A549 (cell line): ENCODE results near the gene PCBP3. TPM values are rescaled to one million over a fixed set of nuclear protein-coding genes. Genes with fewer than 3 reads are reported as not detected.

Experiments
- ATAC-seq, 2 experiments: fragments of 200-7000 bp in 1 of 2; fragments of >200 bp in 1 of 2; cut with Nextera tagmentation in 1 of 2; cut with Tn5 transposase in 1 of 2; 3 replicates each; pipeline versions ENCODE4 v1.8.0 to v1.9.1; 2018 to 2020; ENCODE audit warnings: mild to moderate bottlenecking in 1 of 2, moderate library complexity in 1 of 2
- CTCF ChIA-PET: fragments of 300-600 bp; sonication (Branson Sonifier 250); formaldehyde crosslinking; extraction: SDS; loops from one replicate; lab custom pipeline; 2021; ENCODE audit warnings: antibody characterized with exemption, inconsistent platforms; lab: Yijun Ruan, JAX
- POLR2A ChIA-PET: fragments of 350-600 bp; formaldehyde crosslinking; extraction: SDS; loops from one replicate; lab custom pipeline; 2021; ENCODE audit warnings: antibody characterized with exemption, inconsistent platforms; lab: Yijun Ruan, JAX
- DNase-seq, 2 experiments: peaks; one replicate each; pipeline versions ENCODE4 v3.0.0 to v3.0.0-alpha.2; 2011 to 2016; ENCODE audit warnings: low read depth in 1 of 2, low spot score in 1 of 2
- FAIRE-seq: peaks from 2 replicates; lab custom pipeline; 2011; peaks lifted over from hg19 to GRCh38; lab: Jason Lieb, UNC
- H3K27ac ChIP-seq, 2 experiments: fragments of >200 bp; sonication (Bioruptor Twin); formaldehyde crosslinking; 3 replicates each; pipeline ENCODE4 v1.5.1; 2016 to 2017
- H3K4me1 ChIP-seq: fragments of >200 bp; sonication (Bioruptor Twin); formaldehyde crosslinking; 3 replicates; pipeline ENCODE4 v1.6.1; 2016
- H3K4me2 ChIP-seq: fragments of >200 bp; sonication (Bioruptor Twin); formaldehyde crosslinking; 3 replicates; pipeline ENCODE4 v1.6.1; 2016
- H3K4me3 ChIP-seq: fragments of >200 bp; sonication (Bioruptor Twin); formaldehyde crosslinking; 3 replicates; pipeline ENCODE4 v1.5.1; 2016
- H3K9me3 ChIP-seq: fragments of >200 bp; sonication (Bioruptor Twin); formaldehyde crosslinking; 3 replicates; pipeline ENCODE4 v1.6.1; 2016
- ATOH8 ChIP-seq: fragments of 250-450 bp; sonication (Bioruptor Pico); IDR thresholded peaks from 2 replicates; pipeline ENCODE4 v1.5.0; 2020; ENCODE audit warnings: low read depth, mild to moderate bottlenecking, moderate library complexity
- CBX2 ChIP-seq: fragments of 200-600 bp; sonication (generic); IDR thresholded peaks from 2 replicates; pipeline ENCODE4 v1.6.1; 2016; ENCODE audit warnings: low read depth, mild to moderate bottlenecking, borderline replicate concordance
- CEBPB ChIP-seq, 2 experiments: fragments of >200 bp in 1 of 2; sonication (Bioruptor Twin) in 1 of 2; formaldehyde crosslinking in 1 of 2; IDR thresholded peaks; 2 replicates each; pipeline ENCODE4 v1.6.1; 2012 to 2016
- CHD4 ChIP-seq: fragments of 200-600 bp; sonication (generic); IDR thresholded peaks from 2 replicates; pipeline ENCODE4 v1.6.1; 2016; ENCODE audit warnings: antibody characterized with exemption, mild to moderate bottlenecking, borderline replicate concordance
- CTCF ChIP-seq: fragments of >200 bp; sonication (Bioruptor Twin); formaldehyde crosslinking; IDR thresholded peaks from 3 replicates; pipeline ENCODE4 v1.5.1; 2016
- EHF ChIP-seq: fragments of 250-450 bp; sonication (Bioruptor Pico); IDR thresholded peaks from 2 replicates; pipeline ENCODE4 v1.5.0; 2020; ENCODE audit warnings: mild to moderate bottlenecking
- EHMT2 ChIP-seq: fragments of 200-600 bp; sonication (generic); IDR thresholded peaks from 2 replicates; pipeline ENCODE4 v1.6.1; 2016; ENCODE audit warnings: antibody characterized with exemption, low read depth, mild to moderate bottlenecking, moderate library complexity
- ESRRA ChIP-seq: fragments of 150-350 bp; IDR thresholded peaks from 2 replicates; pipeline ENCODE4 v1.6.1; 2014; ENCODE audit warnings: mild to moderate bottlenecking, low read length, borderline replicate concordance
- FOSB ChIP-seq: fragments of 250-450 bp; sonication (Bioruptor Pico); IDR thresholded peaks from 2 replicates; pipeline ENCODE4 v1.5.0; 2020; ENCODE audit warnings: mild to moderate bottlenecking, moderate library complexity
- FOSL2 ChIP-seq, 2 experiments: fragments of 450-650 bp in 1 of 2; fragments of >200 bp in 1 of 2; sonication (Bioruptor Twin) in 1 of 2; formaldehyde crosslinking; IDR thresholded peaks; 2 replicates each; pipeline versions ENCODE4 v1.5.0 to v1.6.1; 2016 to 2020; ENCODE audit warnings: mild to moderate bottlenecking in 1 of 2, moderate library complexity in 1 of 2
- GATA3 ChIP-seq: IDR thresholded peaks from 2 replicates; pipeline ENCODE4 v1.6.1; 2012; ENCODE audit warnings: borderline replicate concordance
- HES2 ChIP-seq: fragments of >200 bp; sonication (Bioruptor Twin); formaldehyde crosslinking; IDR thresholded peaks from 2 replicates; pipeline ENCODE4 v1.6.1; 2016
- HEYL ChIP-seq: fragments of 250-450 bp; sonication (Bioruptor Pico); IDR thresholded peaks from 2 replicates; pipeline ENCODE4 v1.8.0; 2021; ENCODE audit warnings: mild to moderate bottlenecking, moderate library complexity
- HMGXB4 ChIP-seq: fragments of 250-450 bp; sonication (Bioruptor Pico); IDR thresholded peaks from 2 replicates; pipeline ENCODE4 v1.5.0; 2021; ENCODE audit warnings: mild to moderate bottlenecking, moderate library complexity, borderline replicate concordance
- HOXA7 ChIP-seq: fragments of 250-450 bp; sonication (Bioruptor Pico); IDR thresholded peaks from 2 replicates; pipeline ENCODE4 v1.5.0; 2020; ENCODE audit warnings: mild to moderate bottlenecking, moderate library complexity
- HOXB5 ChIP-seq: fragments of 250-450 bp; sonication (Bioruptor Pico); IDR thresholded peaks from 2 replicates; pipeline ENCODE4 v1.5.0; 2020; ENCODE audit warnings: mild to moderate bottlenecking, moderate library complexity
- JUNB ChIP-seq: fragments of >200 bp; sonication (Bioruptor Twin); formaldehyde crosslinking; IDR thresholded peaks from 2 replicates; pipeline ENCODE4 v1.6.1; 2016
- KDM5A ChIP-seq: fragments of 200-600 bp; sonication (generic); IDR thresholded peaks from 2 replicates; pipeline ENCODE4 v1.6.1; 2016; ENCODE audit warnings: antibody characterized with exemption, mild to moderate bottlenecking
- MAFK ChIP-seq: fragments of 450-650 bp; IDR thresholded peaks from 2 replicates; pipeline ENCODE4 v1.6.1; 2014; ENCODE audit not compliant: partially characterized antibody
- MAZ ChIP-seq: fragments of 150-350 bp; IDR thresholded peaks from 2 replicates; pipeline ENCODE4 v1.6.1; 2014; ENCODE audit warnings: antibody characterized with exemption, low read depth, low read length, borderline replicate concordance
- MYC ChIP-seq: IDR thresholded peaks from 2 replicates; pipeline ENCODE4 v1.6.1; 2012; ENCODE audit warnings: mild to moderate bottlenecking, inconsistent platforms, low read length, improper control_type of control experiment, borderline replicate concordance
- NPAS2 ChIP-seq: fragments of 250-450 bp; sonication (Bioruptor Pico); IDR thresholded peaks from 2 replicates; pipeline ENCODE4 v1.8.0; 2022; ENCODE audit warnings: mild to moderate bottlenecking, moderate library complexity, borderline replicate concordance
- NR3C1 ChIP-seq: fragments of >200 bp; sonication (Bioruptor Twin); formaldehyde crosslinking; IDR thresholded peaks from 3 replicates; pipeline ENCODE4 v1.6.1; 2017
- RAD21 ChIP-seq, 2 experiments: fragments of >200 bp in 1 of 2; sonication (Bioruptor Twin) in 1 of 2; formaldehyde crosslinking in 1 of 2; IDR thresholded peaks in 1 of 2; conservative IDR thresholded peaks in 1 of 2; 2 replicates in 1 of 2; 3 replicates in 1 of 2; pipeline ENCODE4 v1.6.1; 2012 to 2018; ENCODE audit warnings: inconsistent platforms in 1 of 2
- REST ChIP-seq: fragments of 200-600 bp; sonication (generic); IDR thresholded peaks from 2 replicates; pipeline ENCODE4 v1.6.1; 2016; ENCODE audit warnings: antibody characterized with exemption, mild to moderate bottlenecking, moderate library complexity
- RNF2 ChIP-seq: fragments of 200-600 bp; sonication (generic); IDR thresholded peaks from 2 replicates; pipeline ENCODE4 v1.6.1; 2016; ENCODE audit warnings: low read depth, mild to moderate bottlenecking, antibody characterized with exemption, moderate library complexity, borderline replicate concordance
- SREBF2 ChIP-seq: fragments of 450-650 bp; IDR thresholded peaks from 2 replicates; pipeline ENCODE4 v1.6.1; 2014; ENCODE audit warnings: mild to moderate bottlenecking, moderate library complexity
- TP53 ChIP-seq: fragments of 250-450 bp; sonication (Bioruptor Pico); IDR thresholded peaks from 2 replicates; pipeline ENCODE4 v1.5.0; 2021; ENCODE audit warnings: mild to moderate bottlenecking, moderate library complexity
- ZC3H11A ChIP-seq: fragments of 450-650 bp; IDR thresholded peaks from 2 replicates; pipeline ENCODE4 v1.6.1; 2014; ENCODE audit warnings: antibody characterized with exemption, mild to moderate bottlenecking
- ZNF302 ChIP-seq: fragments of 250-450 bp; sonication (Bioruptor Pico); IDR thresholded peaks from 2 replicates; pipeline ENCODE4 v1.9.0; 2021; ENCODE audit warnings: inconsistent platforms, mild to moderate bottlenecking, moderate library complexity
- WGBS: methylation state at CpG from one replicate; pipeline ENCODE4 v1.1.6; 2017; ENCODE audit errors: missing lambda C conversion rate; 5-methylcytosine and 5-hydroxymethylcytosine counted together
- polyA plus RNA-seq, 4 experiments: library from polyadenylated mRNA; depleted of rRNA in 3 of 4; stranded (reverse); fragments of >200 nt; fragmentation: RNase III in 1 of 4; extraction: RNeasy Plus Mini Kit Qiagen cat#74134 plus additional on column Dnase treatment in 1 of 4; gene quantifications; 2 replicates in 3 of 4; 3 replicates in 1 of 4; pipeline ENCODE4 v1.2.3, GENCODE V29; 2011 to 2017

Gene PCBP3
- polyA plus RNA-seq, 2 of the 4 experiments (the other 2 are of a cell fraction), result 0.30 to 0.34 TPM

- H3K9me3 ChIP-seq, result no peaks in the 10 kb centered on the region
- no peak overlapping the region for H3K27ac ChIP-seq
- WGBS, result 72% methylated on average over 10 of the region's 11 CpGs
- ChIA-PET POLR2A (no interaction called here), CTCF (no interaction called here)
- ATAC-seq (no peak), FAIRE-seq (no peak), DNase-seq (no peak)
- H3K4me2 ChIP-seq, result no peak overlapping the region
- TF ChIP-seq GATA3 (no peak), CBX2 (no peak), MAZ (no peak), MYC (no peak), EHMT2 (no peak), TP53 (CRISPR knock-in tag) (no peak), NPAS2 (CRISPR knock-in tag) (no peak), SREBF2 (no peak), HOXB5 (CRISPR knock-in tag) (no peak), ZNF302 (CRISPR knock-in tag) (no peak), JUNB (no peak), CEBPB (IDR thresholded peaks at IDR 0.05) (no peak), CHD4 (no peak), REST (no peak), EHF (CRISPR knock-in tag) (no peak), ZC3H11A (no peak), NR3C1 (no peak), RNF2 (no peak)
- no peaks in the 10 kb centered on the region for H3K4me1 ChIP-seq
- no peak overlapping the region for H3K4me3 ChIP-seq
Observed at GRCh38 chr21:45761704-45762103, 118.2 kb downstream of the PCBP3 start.

GRCh38 chr21:45763074-45763473, 119.5 kb downstream of the PCBP3 start:
- no peak overlapping the region for H3K4me3 ChIP-seq
- FAIRE-seq, result no peak
- no peak for ATAC-seq
- 87% methylated on average over 19 of the region's 19 CpGs for WGBS
- CTCF ChIA-PET, result interaction anchor here (1.0 kb wide), 1 partner anchor 18 kb away, joined by 3 read pairs; no protein-coding TSS in a partner anchor
- TF ChIP-seq MYC (no peak), ESRRA (no peak), HEYL (no peak), SREBF2 (no peak), HES2 (no peak), HMGXB4 (CRISPR knock-in tag) (no peak), ZC3H11A (no peak), CTCF (no peak), FOSL2 (IDR thresholded peaks at IDR 0.05) (no peak), FOSL2 (CRISPR knock-in tag; IDR thresholded peaks at IDR 0.05) (no peak), FOSB (CRISPR knock-in tag) (no peak), CHD4 (no peak), HOXA7 (no peak), KDM5A (no peak), MAFK (no peak), HOXB5 (CRISPR knock-in tag) (no peak), RNF2 (no peak), ATOH8 (CRISPR knock-in tag) (no peak), RAD21 (conservative IDR thresholded peaks at IDR 0.05 in 1 of 2, IDR thresholded peaks at IDR 0.05 in 1 of 2) (no peak), TP53 (CRISPR knock-in tag) (no peak)
- H3K9me3 ChIP-seq, result no peaks in the 10 kb centered on the region
- POLR2A ChIA-PET, result no interaction called here
- no peak overlapping the region for H3K4me2 ChIP-seq
- no peak overlapping the region for H3K27ac ChIP-seq
- DNase-seq, result no peak
- H3K4me1 ChIP-seq, result no peaks in the 10 kb centered on the region
